H9 (cell line): Measurements from ENCODE around the gene BPTF. TPM values are rescaled to one million over a fixed set of nuclear protein-coding genes. Genes with fewer than 3 reads are reported as not detected.

Experiments used
- DNase-seq: peaks from one replicate; pipeline ENCODE4 v3.0.0-alpha.2; 2017
- H2AFZ ChIP-seq: one replicate; pipeline ENCODE4 v1.6.1; 2013; ENCODE audit warnings: mild to moderate bottlenecking, low read length, control low read depth, moderate library complexity
- H2AK5ac ChIP-seq: 2 replicates; pipeline ENCODE4 v1.6.1; 2013; ENCODE audit warnings: low read length, control low read depth, mixed read lengths; ENCODE audit not compliant: insufficient read length
- H2BK120ac ChIP-seq: one replicate; pipeline ENCODE4 v1.6.1; 2013; ENCODE audit warnings: low read depth, mild to moderate bottlenecking, low read length, control low read depth, inconsistent platforms; ENCODE audit not compliant: poor library complexity, severe bottlenecking
- H2BK12ac ChIP-seq: 2 replicates; pipeline ENCODE4 v1.6.1; 2013; ENCODE audit warnings: low read length, control low read depth, mixed read lengths, low read depth; ENCODE audit not compliant: insufficient read length
- H2BK15ac ChIP-seq: 2 replicates; pipeline ENCODE4 v1.6.1; 2013; ENCODE audit warnings: low read depth, low read length, control low read depth
- H2BK20ac ChIP-seq: one replicate; pipeline ENCODE4 v1.6.1; 2013; ENCODE audit warnings: low read depth, mild to moderate bottlenecking, low read length, control low read depth, inconsistent platforms; ENCODE audit not compliant: poor library complexity, severe bottlenecking
- H2BK5ac ChIP-seq: 2 replicates; pipeline ENCODE4 v1.6.1; 2013; ENCODE audit warnings: low read length, control low read depth, mixed read lengths; ENCODE audit not compliant: insufficient read length
- H3K14ac ChIP-seq: 2 replicates; pipeline ENCODE4 v1.6.1; 2013; ENCODE audit warnings: low read length, control low read depth; ENCODE audit not compliant: insufficient read depth
- H3K18ac ChIP-seq: 2 replicates; pipeline ENCODE4 v1.6.1; 2013; ENCODE audit warnings: low read depth, mild to moderate bottlenecking, mixed read lengths, low read length, control low read depth; ENCODE audit not compliant: insufficient read length
- H3K23ac ChIP-seq: 2 replicates; pipeline ENCODE4 v1.6.1; 2013; ENCODE audit warnings: low read length, control low read depth, mixed read lengths, low read depth; ENCODE audit not compliant: insufficient read length
- H3K23me2 ChIP-seq: 2 replicates; pipeline ENCODE4 v1.6.1; 2013; ENCODE audit warnings: low read depth, mild to moderate bottlenecking, mixed read lengths, low read length, control low read depth; ENCODE audit not compliant: insufficient read length, poor library complexity, severe bottlenecking
- H3K27ac ChIP-seq: 2 replicates; pipeline ENCODE4 v1.5.1; 2013; ENCODE audit warnings: low read length, control low read depth, mixed read lengths, low read depth; ENCODE audit not compliant: insufficient read length
- H3K27me3 ChIP-seq: 2 replicates; pipeline ENCODE4 v1.6.1; 2013; ENCODE audit warnings: low read length, control low read depth, inconsistent platforms; ENCODE audit not compliant: insufficient read depth
- H3K4ac ChIP-seq: 2 replicates; pipeline ENCODE4 v1.6.1; 2013; ENCODE audit warnings: low read depth, mild to moderate bottlenecking, control low read depth, inconsistent platforms, low read length, moderate library complexity
- H3K4me1 ChIP-seq: 2 replicates; pipeline ENCODE4 v1.6.1; 2013; ENCODE audit warnings: low read length, control low read depth, inconsistent platforms; ENCODE audit not compliant: insufficient read depth
- H3K4me2 ChIP-seq: 2 replicates; pipeline ENCODE4 v1.6.1; 2013; ENCODE audit warnings: low read length, control low read depth, mixed read lengths; ENCODE audit not compliant: insufficient read length, insufficient read depth
- H3K56ac ChIP-seq: 2 replicates; pipeline ENCODE4 v1.6.1; 2013; ENCODE audit warnings: low read depth, mild to moderate bottlenecking, mixed read lengths, low read length, control low read depth; ENCODE audit not compliant: insufficient read length
- H3K79me1 ChIP-seq: 2 replicates; pipeline ENCODE4 v1.6.1; 2013; ENCODE audit warnings: low read depth, mild to moderate bottlenecking, moderate library complexity, low read length, control low read depth, inconsistent platforms; ENCODE audit not compliant: insufficient read depth, poor library complexity, severe bottlenecking
- H3K79me2 ChIP-seq: 2 replicates; pipeline ENCODE4 v1.6.1; 2013; ENCODE audit warnings: low read length, control low read depth, inconsistent platforms; ENCODE audit not compliant: insufficient read depth
- H3K9ac ChIP-seq: 2 replicates; pipeline ENCODE4 v1.6.1; 2013; ENCODE audit warnings: low read length, control low read depth, mixed read lengths; ENCODE audit not compliant: insufficient read length; ENCODE audit errors: extremely low read depth
- H3K9me3 ChIP-seq: one replicate; pipeline ENCODE4 v1.6.1; 2013; ENCODE audit warnings: low read depth, low read length, inconsistent platforms; ENCODE audit not compliant: control insufficient read depth
- H3T11ph ChIP-seq: one replicate; pipeline ENCODE4 v1.6.1; 2013; ENCODE audit warnings: mild to moderate bottlenecking, low read length, control low read depth, inconsistent platforms
- H4K20me1 ChIP-seq: one replicate; pipeline ENCODE4 v1.6.1; 2013; ENCODE audit not compliant: control insufficient read depth, insufficient read length, insufficient read depth
- H4K5ac ChIP-seq: 2 replicates; pipeline ENCODE4 v1.6.1; 2013; ENCODE audit warnings: low read depth, mild to moderate bottlenecking, mixed read lengths, low read length, control low read depth; ENCODE audit not compliant: insufficient read length
- H4K8ac ChIP-seq: replicated peaks from 2 replicates; pipeline ENCODE4 v1.6.1; 2013; ENCODE audit warnings: low read length, control low read depth, mixed read lengths, low read depth; ENCODE audit not compliant: insufficient read length
- H4K91ac ChIP-seq: 2 replicates; pipeline ENCODE4 v1.6.1; 2013; ENCODE audit warnings: low read depth, mild to moderate bottlenecking, moderate library complexity, mixed read lengths, low read length, control low read depth; ENCODE audit not compliant: insufficient read length
- H3K27ac Mint-ChIP-seq, 3 experiments: 2 replicates in 2 of 3; 3 replicates in 1 of 3; pipeline ENCODE4 v1.8.0; 2020 to 2021; ENCODE audit warnings: mixed read lengths in 3 of 3, mild to moderate bottlenecking in 1 of 3, moderate library complexity in 1 of 3
- H3K27me3 Mint-ChIP-seq: 2 replicates; pipeline ENCODE4 v1.8.0; 2021; ENCODE audit warnings: low read depth, mild to moderate bottlenecking, moderate library complexity, mixed read lengths
- H3K36me3 Mint-ChIP-seq, 3 experiments: 2 replicates in 2 of 3; 3 replicates in 1 of 3; pipeline ENCODE4 v1.8.0; 2020 to 2021; ENCODE audit warnings: low read depth in 3 of 3, mixed read lengths in 3 of 3; ENCODE audit not compliant: insufficient read depth in 1 of 3
- H3K4me1 Mint-ChIP-seq, 2 experiments: 2 replicates each; pipeline ENCODE4 v1.8.0; 2020; ENCODE audit warnings: mixed read lengths in 2 of 2
- H3K4me3 Mint-ChIP-seq, 2 experiments: 2 replicates in 1 of 2; 3 replicates in 1 of 2; pipeline ENCODE4 v1.8.0; 2020 to 2021; ENCODE audit warnings: mild to moderate bottlenecking in 2 of 2, mixed read lengths in 2 of 2, moderate library complexity in 1 of 2
- H3K9me3 Mint-ChIP-seq, 2 experiments: 2 replicates in 1 of 2; 3 replicates in 1 of 2; pipeline ENCODE4 v1.8.0; 2020; ENCODE audit warnings: mild to moderate bottlenecking in 2 of 2, mixed read lengths in 2 of 2, moderate library complexity in 1 of 2
- CTCF ChIP-seq: fragments of 200-600 bp; sonication (generic); conservative IDR thresholded peaks from 3 replicates; pipeline ENCODE4 v1.8.0; 2021; ENCODE audit warnings: antibody characterized with exemption, mild to moderate bottlenecking
- WGBS: extraction: QIAGEN DNeasy Blood & Tissue Kit; methylation state at CpG from one replicate; pipeline ENCODE4 v1.1.7; 2013; ENCODE audit warnings: missing lambda C conversion rate, low lambda C conversion rate, mixed read lengths; ENCODE audit not compliant: insufficient read length; ENCODE audit errors: extremely low coverage; 5-methylcytosine and 5-hydroxymethylcytosine counted together
- total RNA-seq: library from RNA; stranded (reverse); gene quantifications from 2 replicates; pipeline ENCODE4 v1.2.1, GENCODE V29; 2021

Gene BPTF
- total RNA-seq, 1 experiment from 2014 or later: 203 TPM

GRCh38 chr17:67829331-67829730 is 4.0 kb downstream of the BPTF start:
- H3K9ac ChIP-seq: no peak overlapping the region
- H2BK120ac ChIP-seq: no peak overlapping the region
- Mint-ChIP-seq H3K4me1 (peaks cover 34 to 45% of the 10 kb centered on the region in 2 experiments), H3K9me3 (peaks cover 0 to 3% of the 10 kb centered on the region in 2 experiments; a peak in 1 of 5 replicates), H3K4me3 (peak overlapping the region; percentile 96 to 98), H3K27me3 (peaks cover 3% of the 10 kb centered on the region), H3K36me3 (peaks cover 7 to 42% (median 18%) of the 10 kb centered on the region in 3 experiments), H3K27ac (peak overlapping the region in 1 of 3 experiments; percentile 4; a peak in 1 of 7 replicates)
- H3K27ac ChIP-seq: no peak overlapping the region
- H3T11ph ChIP-seq: no peak overlapping the region
- no peak overlapping the region for H3K4ac ChIP-seq
- no peaks in the 10 kb centered on the region for H3K9me3 ChIP-seq
- H2AFZ ChIP-seq: no peak overlapping the region
- H2BK12ac ChIP-seq: no peak overlapping the region
- no peak overlapping the region for H3K56ac ChIP-seq
- H2AK5ac ChIP-seq: no peak overlapping the region
- DNase-seq: no peak
- H3K79me2 ChIP-seq: peaks cover 53% of the 10 kb centered on the region; the same call in 1 of the 2 replicates
- H4K91ac ChIP-seq: no peak overlapping the region
- H3K14ac ChIP-seq: no peak overlapping the region
- peaks cover 3% of the 10 kb centered on the region for H4K20me1 ChIP-seq
- peak overlapping the region; percentile 52 for H3K4me2 ChIP-seq
- H2BK15ac ChIP-seq: no peak overlapping the region
- no peak overlapping the region for H4K8ac ChIP-seq
- no peaks in the 10 kb centered on the region for H3K79me1 ChIP-seq
- WGBS: 100% methylated on average over 1 of the region's 7 CpGs
- no peak for TF ChIP-seq CTCF
- no peak overlapping the region for H4K5ac ChIP-seq
- no peaks in the 10 kb centered on the region for H3K27me3 ChIP-seq
- no peak overlapping the region for H3K18ac ChIP-seq
- H2BK5ac ChIP-seq: no peak overlapping the region
- H3K23ac ChIP-seq: no peak overlapping the region
- no peaks in the 10 kb centered on the region; the same call in 1 of the 2 replicates for H3K4me1 ChIP-seq
- no peak overlapping the region for H2BK20ac ChIP-seq
- H3K23me2 ChIP-seq: peaks cover 5% of the 10 kb centered on the region
